IMR-90 (cell line): ENCODE results near the gene MEIS2.

Source experiments
- BHLHE40 ChIP-seq: fragments of 150-350 bp; IDR thresholded peaks from 2 replicates; pipeline ENCODE4 v1.6.1; 2016; ENCODE audit warnings: mild to moderate bottlenecking, low read depth, low read length
- CEBPB ChIP-seq: IDR thresholded peaks from 2 replicates; pipeline ENCODE4 v1.6.1; 2012; ENCODE audit warnings: low read depth, low read length, improper control_type of control experiment
- MAFK ChIP-seq: IDR thresholded peaks from 2 replicates; pipeline ENCODE4 v1.6.1; 2012; ENCODE audit warnings: low read depth, low read length, improper control_type of control experiment
- NFE2L2 ChIP-seq: fragments of 150-350 bp; IDR thresholded peaks from 2 replicates; pipeline ENCODE4 v1.6.1; 2016; ENCODE audit warnings: low read depth, mild to moderate bottlenecking, low read length
- POLR2A ChIP-seq: IDR thresholded peaks from 2 replicates; pipeline ENCODE4 v1.6.1; 2012; ENCODE audit warnings: mild to moderate bottlenecking, low read depth, low read length
- RAD21 ChIP-seq: IDR thresholded peaks from 2 replicates; pipeline ENCODE4 v1.6.1; 2012; ENCODE audit warnings: low read length, improper control_type of control experiment
- RCOR1 ChIP-seq: IDR thresholded peaks from 2 replicates; pipeline ENCODE4 v1.6.1; 2012; ENCODE audit warnings: mild to moderate bottlenecking, low read length, improper control_type of control experiment; ENCODE audit not compliant: insufficient replicate concordance
- USF2 ChIP-seq: fragments of 150-350 bp; IDR thresholded peaks from 2 replicates; pipeline ENCODE4 v1.6.1; 2017; ENCODE audit warnings: mild to moderate bottlenecking, antibody characterized with exemption, low read length, low read depth
- TF ChIP-seq, protein P1 (sequence below): conservative IDR thresholded peaks from 2 replicates; pipeline ENCODE4 v1.5.1; 2012; ENCODE audit warnings: mild to moderate bottlenecking, low read depth, low read length, improper control_type of control experiment

- TF ChIP-seq POLR2A (no peak), RAD21 (no peak), MAFK (no peak), USF2 (no peak), CEBPB (no peak), BHLHE40 (no peak), NFE2L2 (no peak), RCOR1 (no peak)
- TF ChIP-seq, protein P1, sequence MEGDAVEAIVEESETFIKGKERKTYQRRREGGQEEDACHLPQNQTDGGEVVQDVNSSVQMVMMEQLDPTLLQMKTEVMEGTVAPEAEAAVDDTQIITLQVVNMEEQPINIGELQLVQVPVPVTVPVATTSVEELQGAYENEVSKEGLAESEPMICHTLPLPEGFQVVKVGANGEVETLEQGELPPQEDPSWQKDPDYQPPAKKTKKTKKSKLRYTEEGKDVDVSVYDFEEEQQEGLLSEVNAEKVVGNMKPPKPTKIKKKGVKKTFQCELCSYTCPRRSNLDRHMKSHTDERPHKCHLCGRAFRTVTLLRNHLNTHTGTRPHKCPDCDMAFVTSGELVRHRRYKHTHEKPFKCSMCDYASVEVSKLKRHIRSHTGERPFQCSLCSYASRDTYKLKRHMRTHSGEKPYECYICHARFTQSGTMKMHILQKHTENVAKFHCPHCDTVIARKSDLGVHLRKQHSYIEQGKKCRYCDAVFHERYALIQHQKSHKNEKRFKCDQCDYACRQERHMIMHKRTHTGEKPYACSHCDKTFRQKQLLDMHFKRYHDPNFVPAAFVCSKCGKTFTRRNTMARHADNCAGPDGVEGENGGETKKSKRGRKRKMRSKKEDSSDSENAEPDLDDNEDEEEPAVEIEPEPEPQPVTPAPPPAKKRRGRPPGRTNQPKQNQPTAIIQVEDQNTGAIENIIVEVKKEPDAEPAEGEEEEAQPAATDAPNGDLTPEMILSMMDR, result no peak
These were observed 259.2 kb downstream of the MEIS2 start for GRCh38 chr15:36841193-36841592.
